ENCODE data around the gene AKT1S1. TPM values are rescaled to one million over a fixed set of nuclear protein-coding genes. Genes with fewer than 3 reads are reported as not detected.

Gene AKT1S1
- total RNA-seq, 1 experiment from 2014 or later: 42.3 TPM

- no peaks in the 10 kb centered on the region for H3K4me1 ChIP-seq (ENCODE audit: insufficient read depth, low read length)
- no peaks in the 10 kb centered on the region for H3K9me3 ChIP-seq (ENCODE audit: low read length)
- no peak for DNase-seq
- H2AFZ ChIP-seq (ENCODE audit: low read length): no peak overlapping the region
- intact Hi-C loops (cut with micrococcal nuclease): no loop called here
- ChIA-PET POLR2A (ENCODE audit: unreplicated experiment) (no interaction called here), CTCF (no interaction called here)
- H3K79me2 ChIP-seq (ENCODE audit: low read length): no peaks in the 10 kb centered on the region
- H3K4me3 ChIP-seq (ENCODE audit: low read length): no peak overlapping the region
- H3F3A ChIP-seq (ENCODE audit: low read length, unreplicated experiment): no peaks in the 10 kb centered on the region
- TF ChIP-seq CTCF (conservative IDR thresholded peaks at IDR 0.05; ENCODE audit: low read depth, low read length) (no peak), EZH2phosphoT487 (IDR thresholded peaks at IDR 0.05; ENCODE audit: borderline replicate concordance, low read length) (no peak), EZH2 (IDR thresholded peaks at IDR 0.05; ENCODE audit: low read length, unreplicated experiment) (no peak)
- no peak overlapping the region for H3K27ac ChIP-seq (ENCODE audit: low read length)
- H3K4me2 ChIP-seq (ENCODE audit: low read length): no peak overlapping the region
- H4K20me1 ChIP-seq (ENCODE audit: low read length): no peaks in the 10 kb centered on the region
- H3K27me3 ChIP-seq (ENCODE audit: low read length): no peaks in the 10 kb centered on the region
- H3K9me2 ChIP-seq (replicated peaks; ENCODE audit: low read length): no peaks in the 10 kb centered on the region
- no peak overlapping the region for H3K9ac ChIP-seq (ENCODE audit: low read length)
- BruUV-seq (replicated peaks): no TSS peak
- ATAC-seq: no peak
- peaks cover 12% of the 10 kb centered on the region for H3K36me3 ChIP-seq (ENCODE audit: low read depth, low read length)
These were observed 36.4 kb downstream of the AKT1S1 start for GRCh38 chr19:49840736-49841249.

- Histone ChIP-seq H4K20me1 (ENCODE audit: low read length) (no peaks in the 10 kb centered on the region), H3K36me3 (ENCODE audit: low read depth, low read length) (peaks cover 15% of the 10 kb centered on the region), H3K79me2 (ENCODE audit: low read length) (no peaks in the 10 kb centered on the region), H3K9me3 (ENCODE audit: low read length) (no peaks in the 10 kb centered on the region), H3K4me2 (ENCODE audit: low read length) (no peak overlapping the region), H3F3A (ENCODE audit: low read length, unreplicated experiment) (no peaks in the 10 kb centered on the region), H3K9me2 (replicated peaks; ENCODE audit: low read length) (no peaks in the 10 kb centered on the region), H3K4me3 (ENCODE audit: low read length) (no peak overlapping the region), H3K9ac (ENCODE audit: low read length) (no peak overlapping the region), H3K27me3 (ENCODE audit: low read length) (no peaks in the 10 kb centered on the region), H3K27ac (ENCODE audit: low read length) (no peak overlapping the region), H2AFZ (ENCODE audit: low read length) (no peak overlapping the region), H3K4me1 (ENCODE audit: insufficient read depth, low read length) (no peaks in the 10 kb centered on the region)
- ATAC-seq: no peak
- BruUV-seq (replicated peaks): no TSS peak
- ChIA-PET POLR2A (ENCODE audit: unreplicated experiment) (no interaction called here), CTCF (no interaction called here)
- intact Hi-C loops (cut with micrococcal nuclease): no loop called here
- DNase-seq: no peak
- TF ChIP-seq EZH2phosphoT487 (IDR thresholded peaks at IDR 0.05; ENCODE audit: borderline replicate concordance, low read length) (no peak), CTCF (conservative IDR thresholded peaks at IDR 0.05; ENCODE audit: low read depth, low read length) (no peak), EZH2 (IDR thresholded peaks at IDR 0.05; ENCODE audit: low read length, unreplicated experiment) (no peak)
These were observed 36.8 kb downstream of the AKT1S1 start for GRCh38 chr19:49840321-49840720.

- no peak for DNase-seq
- H3K4me3 ChIP-seq (ENCODE audit: low read length): no peak overlapping the region
- no peaks in the 10 kb centered on the region for H3K9me2 ChIP-seq (replicated peaks; ENCODE audit: low read length)
- H3K4me2 ChIP-seq (ENCODE audit: low read length): no peak overlapping the region
- H3K9me3 ChIP-seq (ENCODE audit: low read length): no peaks in the 10 kb centered on the region
- H3K79me2 ChIP-seq (ENCODE audit: low read length): no peaks in the 10 kb centered on the region
- H3F3A ChIP-seq (ENCODE audit: low read length, unreplicated experiment): no peaks in the 10 kb centered on the region
- CTCF ChIA-PET: no interaction called here
- TF ChIP-seq EZH2phosphoT487 (IDR thresholded peaks at IDR 0.05; ENCODE audit: borderline replicate concordance, low read length) (no peak), EZH2 (IDR thresholded peaks at IDR 0.05; ENCODE audit: low read length, unreplicated experiment) (no peak), CTCF (conservative IDR thresholded peaks at IDR 0.05; ENCODE audit: low read depth, low read length) (no peak)
- intact Hi-C loops (cut with micrococcal nuclease): no loop called here
- H3K9ac ChIP-seq (ENCODE audit: low read length): no peak overlapping the region
- H3K27me3 ChIP-seq (ENCODE audit: low read length): no peaks in the 10 kb centered on the region
- ATAC-seq: no peak
- H3K27ac ChIP-seq (ENCODE audit: low read length): no peak overlapping the region
- H3K4me1 ChIP-seq (ENCODE audit: insufficient read depth, low read length): no peaks in the 10 kb centered on the region
- H2AFZ ChIP-seq (ENCODE audit: low read length): no peak overlapping the region
- peaks cover 21% of the 10 kb centered on the region for H3K36me3 ChIP-seq (ENCODE audit: low read depth, low read length)
- no peaks in the 10 kb centered on the region for H4K20me1 ChIP-seq (ENCODE audit: low read length)
- POLR2A ChIA-PET (ENCODE audit: unreplicated experiment): interaction anchor here (0.6 kb wide), 1 partner anchor 489 kb away, joined by 5 read pairs; no protein-coding TSS in a partner anchor
- BruUV-seq (replicated peaks): no TSS peak
These were observed 37.4 kb downstream of the AKT1S1 start for GRCh38 chr19:49839713-49840112.

Data from PC-3 (cell line).